ENCODE data around the gene ANKRD40.

ANKRD40 gene

DNA sequence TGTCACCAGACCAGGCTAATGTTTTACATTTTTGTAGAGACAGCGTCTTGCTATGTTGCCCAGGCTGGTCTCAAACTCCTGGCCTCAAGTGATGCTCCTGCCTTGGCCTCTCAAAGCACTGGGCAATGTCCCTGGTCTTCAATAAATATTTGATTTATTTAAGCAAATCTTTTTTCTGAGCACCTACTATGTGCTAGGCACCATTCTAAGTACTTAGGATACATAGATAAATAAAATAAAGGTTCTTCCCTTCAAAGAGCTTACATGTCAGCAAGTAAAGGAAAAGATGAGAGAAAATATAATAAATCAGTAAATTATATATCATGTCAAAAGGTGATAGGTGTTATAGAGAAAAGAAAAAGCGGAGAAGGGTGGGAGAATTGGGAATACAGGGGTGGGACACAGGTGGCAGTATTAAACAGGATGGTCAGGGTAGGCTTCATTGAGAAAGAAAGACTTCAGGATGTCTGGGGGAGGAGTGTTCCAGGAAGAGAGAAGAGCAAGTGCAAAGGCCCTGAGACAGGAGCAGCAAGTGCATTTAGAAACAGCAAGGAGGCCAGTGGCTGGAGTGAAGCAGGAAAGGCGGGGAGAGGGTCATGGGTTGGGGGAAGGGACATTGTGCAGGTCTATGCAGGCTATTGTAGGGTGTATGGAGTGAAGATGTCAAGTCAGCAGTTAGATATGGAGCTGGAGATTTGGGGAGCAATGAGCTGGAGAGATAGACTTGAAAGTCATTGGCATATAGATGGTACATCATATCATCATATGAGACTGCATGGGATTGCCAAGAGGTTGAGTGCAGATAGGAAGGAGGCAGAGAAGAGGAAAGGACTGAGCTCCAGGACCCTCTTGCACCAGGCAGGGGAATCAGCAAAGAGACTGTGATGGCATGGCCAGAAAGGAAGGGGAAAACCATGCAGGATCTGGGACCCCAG is 61.7 kb downstream of the ANKRD40 start:
- DNase-seq: no peak

Data from activated CD4-positive, alpha-beta T cell treated with anti-CD3 and anti-CD28 coated beads for 48 hours (primary cell).